ENCODE data around the gene ATL2.

The ATL2 gene

GRCh38 chr2:38387887-38388286 lies 10.8 kb upstream of the ATL2 start:
- no peak for DNase-seq

- DNase-seq = no peak
Observed at GRCh38 chr2:38386821-38387220, 9.7 kb upstream of the ATL2 start.

GRCh38 chr2:38386377-38386776 lies 9.3 kb upstream of the ATL2 start:
- DNase-seq = no peak

- DNase-seq = peak; percentile 37
Observed at GRCh38 chr2:38384338-38384737, 7.3 kb upstream of the ATL2 start.

GRCh38 chr2:38383741-38384140 lies 6.7 kb upstream of the ATL2 start:
- peak; percentile 48 for DNase-seq

- no peak for DNase-seq
Observed at GRCh38 chr2:38381381-38382143, 4.5 kb upstream of the ATL2 start.

- DNase-seq = no peak
Observed at GRCh38 chr2:38380397-38381130, 3.5 kb upstream of the ATL2 start.

- peak; percentile 90 for DNase-seq
Observed at GRCh38 chr2:38376346-38377049, 575 bp downstream of the ATL2 start.

- no peak for DNase-seq
Observed at GRCh38 chr2:38375696-38376345, 1.3 kb downstream of the ATL2 start.

GRCh38 chr2:38374984-38375383 lies 2.1 kb downstream of the ATL2 start:
- no peak for DNase-seq

GRCh38 chr2:38371235-38371634 lies 5.8 kb downstream of the ATL2 start:
- DNase-seq = no peak

GRCh38 chr2:38370664-38371063 lies 6.4 kb downstream of the ATL2 start:
- no peak for DNase-seq

- DNase-seq = no peak
Observed at GRCh38 chr2:38362232-38362631, 14.8 kb downstream of the ATL2 start.

GRCh38 chr2:38360177-38360576 lies 16.9 kb downstream of the ATL2 start:
- DNase-seq = no peak

GRCh38 chr2:38353402-38353801 lies 23.7 kb downstream of the ATL2 start:
- no peak for DNase-seq

- DNase-seq = no peak
Observed at GRCh38 chr2:38352336-38352735, 24.7 kb downstream of the ATL2 start.

- DNase-seq = no peak
Observed at GRCh38 chr2:38345323-38346038, 31.6 kb downstream of the ATL2 start.

GRCh38 chr2:38344813-38345212 lies 32.3 kb downstream of the ATL2 start:
- DNase-seq = no peak

GRCh38 chr2:38343212-38343611 lies 33.9 kb downstream of the ATL2 start:
- DNase-seq = no peak

GRCh38 chr2:38336621-38337020 lies 40.5 kb downstream of the ATL2 start:
- DNase-seq = no peak

GRCh38 chr2:38330754-38331153 lies 46.3 kb downstream of the ATL2 start:
- no peak for DNase-seq

- DNase-seq = no peak
Observed at GRCh38 chr2:38327580-38327979, 49.5 kb downstream of the ATL2 start.

GRCh38 chr2:38323623-38324022 lies 53.5 kb downstream of the ATL2 start:
- DNase-seq = no peak
